ENCODE data around the gene SCYL3.
"Not testable (repeated sequence)": the region's sequence is repeated elsewhere in the genome, so short reads cannot be mapped to it uniquely, and the experiment has no call there.

GRCh38 chr1:169918220-169918619 lies 24.5 kb upstream of the SCYL3 start:
- not testable (repeated sequence) for TF ChIP-seq CTCF (IDR thresholded peaks at IDR 0.05; ENCODE audit: insufficient read depth, low read length, poor library complexity, severe bottlenecking); EZH2phosphoT487 (conservative IDR thresholded peaks at IDR 0.05; ENCODE audit: low read length)
